Measurements from ENCODE around the gene RAB11FIP5.

GRCh38 chr2:73077424-73077795 lies 35.3 kb downstream of the RAB11FIP5 start:
- TF ChIP-seq CTCF (IDR thresholded peaks at IDR 0.05) (no peak), POLR2A (IDR thresholded peaks at IDR 0.05) (no peak)
